Esophagus (tissue), 2 donors: Measurements from ENCODE around the gene BCAS4. TPM values are rescaled to one million over a fixed set of nuclear protein-coding genes. Genes with fewer than 3 reads are reported as not detected.
"Not testable (repeated sequence)": the region's sequence is repeated elsewhere in the genome, so short reads cannot be mapped to it uniquely, and the experiment has no call there.

Experiments used
- H3K27ac ChIP-seq, 2 donors: one replicate each; pipeline ENCODE4 v1.5.1; 2013; ENCODE audit warnings: low read depth in 2 of 2, mild to moderate bottlenecking in 2 of 2, inconsistent platforms in 1 of 2, low read length in 1 of 2, moderate library complexity in 1 of 2
- H3K27me3 ChIP-seq, 2 donors: one replicate each; pipeline ENCODE4 v1.6.1; 2013; ENCODE audit warnings: low read length in 2 of 2, control low read depth in 1 of 2, mild to moderate bottlenecking in 1 of 2; ENCODE audit not compliant: insufficient read depth in 2 of 2, control insufficient read depth in 1 of 2
- H3K36me3 ChIP-seq, 2 donors: one replicate each; pipeline ENCODE4 v1.6.1; 2013; ENCODE audit warnings: low read length in 1 of 2; ENCODE audit not compliant: control insufficient read depth in 2 of 2, insufficient read depth in 2 of 2
- H3K4me1 ChIP-seq, 2 donors: one replicate each; pipeline ENCODE4 v1.6.1; 2013; ENCODE audit warnings: low read length in 1 of 2; ENCODE audit not compliant: control insufficient read depth in 2 of 2, insufficient read depth in 2 of 2
- H3K4me3 ChIP-seq, 2 donors: one replicate each; pipeline ENCODE4 v1.5.1; 2013; ENCODE audit warnings: low read length in 2 of 2, mild to moderate bottlenecking in 2 of 2, low read depth in 1 of 2, moderate library complexity in 1 of 2
- H3K9me3 ChIP-seq, 2 donors: one replicate each; pipeline ENCODE4 v1.6.1; 2013; ENCODE audit warnings: mild to moderate bottlenecking in 2 of 2, low read depth in 1 of 2, low read length in 1 of 2, moderate library complexity in 1 of 2; ENCODE audit not compliant: control insufficient read depth in 2 of 2, insufficient read depth in 1 of 2
- WGBS, 2 donors: extraction: QIAGEN DNeasy Blood & Tissue Kit; methylation state at CpG; one replicate each; pipeline ENCODE4 v1.1.7; 2013; 5-methylcytosine and 5-hydroxymethylcytosine counted together
- polyA plus RNA-seq, 2 donors: library from polyadenylated mRNA; stranded (reverse); fragments of 200-250 nt; gene quantifications; one replicate each; pipeline ENCODE4 v1.2.3, GENCODE V29; 2013
- donor health status: healthy with polysubstance abuse.
- donor health status: Bipolar disorder and iron deficiency.

The BCAS4 gene
- polyA plus RNA-seq, 2 donors, result 1.2 to 1.5 TPM

GRCh38 chr20:50877232-50877743 lies 82.4 kb downstream of the BCAS4 start:
- no peak overlapping the region for H3K4me3 ChIP-seq
- no peaks in the 10 kb centered on the region for H3K27me3 ChIP-seq
- no peaks in the 10 kb centered on the region for H3K4me1 ChIP-seq
- no peaks in the 10 kb centered on the region for H3K9me3 ChIP-seq
- 79 to 85% methylated on average over 6 of the region's 6 CpGs for WGBS, 2 donors
- H3K36me3 ChIP-seq, result no peaks in the 10 kb centered on the region
- H3K27ac ChIP-seq, result no peak overlapping the region

GRCh38 chr20:50879649-50880550 lies 85.0 kb downstream of the BCAS4 start:
- no peaks in the 10 kb centered on the region for H3K36me3 ChIP-seq
- WGBS, 2 donors, result 89 to 94% methylated on average over 20 of the region's 20 CpGs
- no peak overlapping the region for H3K4me3 ChIP-seq
- no peak overlapping the region for H3K27ac ChIP-seq
- H3K27me3 ChIP-seq, result no peaks in the 10 kb centered on the region
- no peaks in the 10 kb centered on the region for H3K4me1 ChIP-seq
- H3K9me3 ChIP-seq, result peaks cover 0 to 3% of the 10 kb centered on the region in 2 donors

DNA sequence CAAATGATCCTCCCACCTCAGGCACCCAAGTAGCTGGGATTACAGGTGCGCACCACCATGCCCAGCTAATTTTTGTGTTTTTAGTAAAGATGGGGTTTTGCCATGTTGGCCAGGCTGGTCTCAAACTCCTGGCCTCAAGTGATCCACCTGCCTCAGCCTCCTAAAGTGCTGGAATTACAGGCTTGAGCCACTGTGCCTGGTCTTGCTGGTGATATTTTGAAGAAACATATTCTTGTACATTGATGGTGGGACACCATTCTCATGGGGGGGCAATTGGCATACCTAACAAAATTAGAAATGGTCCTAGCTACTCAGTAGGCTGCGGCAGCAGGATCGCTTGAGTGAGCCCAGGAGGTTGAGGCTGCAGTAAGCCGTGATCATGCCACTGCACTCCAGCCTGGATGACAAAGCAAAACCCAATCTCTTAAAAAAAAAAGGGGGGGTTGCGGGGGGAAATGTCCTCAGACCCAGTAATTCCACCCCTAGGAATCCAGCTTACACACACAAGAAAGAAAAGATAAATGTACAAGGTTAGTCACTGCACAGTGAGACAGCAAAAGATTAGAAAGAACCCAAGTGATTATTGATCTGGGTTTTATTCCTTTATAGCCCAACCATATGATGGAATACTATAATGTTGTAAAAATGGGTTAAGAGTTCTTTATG lies 87.0 kb downstream of the BCAS4 start:
- H3K4me1 ChIP-seq, H3K27me3 ChIP-seq, H3K36me3 ChIP-seq, H3K27ac ChIP-seq, H3K4me3 ChIP-seq, H3K9me3 ChIP-seq: not testable (repeated sequence)
- WGBS, 2 donors, result 95 to 97% methylated on average over 5 of the region's 5 CpGs

DNA sequence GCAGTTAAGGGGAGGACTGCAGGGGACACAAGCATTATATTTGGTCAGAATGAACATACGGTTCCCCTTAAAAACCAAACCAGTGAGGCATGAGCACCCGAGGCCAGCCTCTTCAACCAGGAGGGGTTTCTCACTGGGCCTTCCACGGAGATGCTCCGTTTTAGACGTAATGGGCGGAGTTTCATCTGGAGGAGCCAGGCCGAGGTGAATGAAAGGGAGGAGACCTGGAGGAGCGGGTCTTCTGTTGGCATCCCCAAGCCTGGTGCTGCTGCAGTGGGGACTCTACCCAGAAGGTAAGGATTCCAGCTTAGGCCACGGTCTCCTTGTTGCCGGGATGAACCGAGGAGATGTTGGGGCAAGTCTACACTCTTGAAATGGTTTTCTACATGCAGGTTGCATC lies 89.0 kb downstream of the BCAS4 start:
- Histone ChIP-seq H3K27me3 (no peaks in the 10 kb centered on the region), H3K36me3 (no peaks in the 10 kb centered on the region), H3K4me3 (no peak overlapping the region), H3K9me3 (peaks cover 0 to 3% of the 10 kb centered on the region in 2 donors), H3K27ac (no peak overlapping the region), H3K4me1 (no peaks in the 10 kb centered on the region)
- WGBS, 2 donors, result 90% methylated on average over 11 of the region's 11 CpGs

DNA sequence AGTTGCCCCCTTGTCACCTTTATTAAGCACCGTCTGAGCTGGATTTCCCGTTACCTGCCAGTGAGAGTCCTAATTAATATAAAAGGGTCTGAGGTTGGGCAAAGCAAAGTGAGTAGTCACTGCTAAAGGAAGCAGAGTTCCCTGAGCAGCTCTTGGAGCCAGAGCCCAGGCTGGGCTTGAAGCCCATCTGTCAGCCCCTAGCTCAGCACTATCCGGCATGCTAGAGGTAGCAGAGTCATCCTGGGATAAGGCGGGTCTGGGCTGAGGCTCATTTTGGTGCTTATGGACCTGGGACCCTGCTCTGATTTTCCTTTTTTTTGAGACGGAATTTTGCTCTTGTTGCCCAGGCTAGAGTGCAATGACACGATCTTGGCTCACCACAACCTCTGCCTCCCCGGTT lies 90.2 kb downstream of the BCAS4 start:
- 82 to 83% methylated on average over 7 of the region's 7 CpGs for WGBS, 2 donors
- peak overlapping the region in 1 of 2 donors; percentile 1 for H3K27ac ChIP-seq
- no peak overlapping the region for H3K4me3 ChIP-seq
- no peaks in the 10 kb centered on the region for H3K4me1 ChIP-seq
- peaks cover 0 to 3% of the 10 kb centered on the region in 2 donors for H3K36me3 ChIP-seq
- H3K9me3 ChIP-seq, result peaks cover 0 to 3% of the 10 kb centered on the region in 2 donors
- no peaks in the 10 kb centered on the region for H3K27me3 ChIP-seq

DNA sequence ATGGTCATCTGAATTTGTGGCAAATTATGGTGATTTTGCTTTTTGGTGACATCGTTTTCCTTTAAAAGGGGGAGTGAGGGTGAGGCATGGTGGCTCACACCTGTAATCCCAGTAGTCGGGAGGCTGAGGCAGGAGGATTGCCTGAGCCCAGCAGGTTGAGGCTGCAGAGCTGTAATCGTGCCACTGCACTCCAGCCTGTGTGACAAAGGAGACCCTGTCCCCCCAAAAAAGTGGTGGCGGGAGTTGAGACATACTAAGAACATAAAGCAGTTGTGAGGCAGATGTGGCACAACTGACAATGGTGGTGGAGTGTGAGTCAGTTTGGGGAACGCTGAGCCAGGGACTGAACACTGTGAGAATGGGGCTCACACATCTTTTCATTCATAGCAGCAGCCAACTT lies 90.9 kb downstream of the BCAS4 start:
- Histone ChIP-seq H3K27ac (no peak overlapping the region), H3K4me1 (no peaks in the 10 kb centered on the region), H3K9me3 (peaks cover 0 to 3% of the 10 kb centered on the region in 2 donors), H3K36me3 (peaks cover 0 to 3% of the 10 kb centered on the region in 2 donors), H3K27me3 (no peaks in the 10 kb centered on the region), H3K4me3 (no peak overlapping the region)
- 84 to 89% methylated on average over 5 of the region's 5 CpGs for WGBS, 2 donors

GRCh38 chr20:50886184-50886790 lies 91.4 kb downstream of the BCAS4 start:
- no peaks in the 10 kb centered on the region for H3K4me1 ChIP-seq
- H3K9me3 ChIP-seq, result peaks cover 0 to 3% of the 10 kb centered on the region in 2 donors
- H3K27ac ChIP-seq, result no peak overlapping the region
- peaks cover 3% of the 10 kb centered on the region in 2 donors for H3K36me3 ChIP-seq
- H3K27me3 ChIP-seq, result no peaks in the 10 kb centered on the region
- 86 to 89% methylated on average over 12 of the region's 12 CpGs for WGBS, 2 donors
- no peak overlapping the region for H3K4me3 ChIP-seq

DNA sequence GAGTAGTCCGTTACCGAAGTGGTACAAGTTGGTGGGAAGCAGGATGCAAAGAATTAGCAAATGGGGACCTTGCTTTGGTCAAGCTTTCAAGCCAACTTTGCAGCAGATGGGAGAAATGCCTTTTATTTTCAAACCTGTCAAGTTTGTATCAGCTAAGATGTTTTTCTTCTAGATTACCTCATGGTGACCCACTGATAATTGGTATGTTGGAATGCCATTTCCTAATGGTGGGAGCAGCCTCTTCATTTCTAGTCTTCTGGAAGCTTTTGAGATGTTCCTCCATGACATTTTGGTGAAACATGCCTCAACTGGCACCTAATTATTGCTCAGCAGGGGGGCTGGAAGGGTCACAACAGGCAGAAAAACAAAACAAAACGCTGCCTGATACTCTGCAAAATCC lies 92.7 kb downstream of the BCAS4 start:
- Histone ChIP-seq H3K27me3 (no peaks in the 10 kb centered on the region), H3K27ac (no peak overlapping the region), H3K4me3 (no peak overlapping the region), H3K4me1 (no peaks in the 10 kb centered on the region), H3K9me3 (peaks cover 0 to 3% of the 10 kb centered on the region in 2 donors), H3K36me3 (peaks cover 3 to 8% of the 10 kb centered on the region in 2 donors)
- 90 to 94% methylated on average over 3 of the region's 3 CpGs for WGBS, 2 donors

GRCh38 chr20:50891138-50891537 lies 96.3 kb downstream of the BCAS4 start:
- Histone ChIP-seq H3K9me3 (no peaks in the 10 kb centered on the region), H3K27ac (no peak overlapping the region), H3K4me1 (no peaks in the 10 kb centered on the region), H3K36me3 (peaks cover 9 to 17% of the 10 kb centered on the region in 2 donors), H3K27me3 (no peaks in the 10 kb centered on the region), H3K4me3 (no peak overlapping the region)
- WGBS, 2 donors, result 74 to 75% methylated on average over 5 of the region's 5 CpGs
